Measurements from ENCODE around the gene CLVS2.

GRCh38 chr6:122969999-122970533, 26.0 kb upstream of the CLVS2 start:
- TF ChIP-seq SUZ12 (IDR thresholded peaks at IDR 0.05; ENCODE audit: extremely low read depth, insufficient read depth, insufficient read length) (no peak), YY1 (IDR thresholded peaks at IDR 0.05; ENCODE audit: insufficient read depth, insufficient read length) (no peak), ZNF274 (IDR thresholded peaks at IDR 0.05; ENCODE audit: low read depth, low read length) (no peak)
